ENCODE data around the gene UQCC3. TPM values are rescaled to one million over a fixed set of nuclear protein-coding genes. Genes with fewer than 3 reads are reported as not detected.
A peak's percentile ranks its signal among the peaks of the same experiment; 100 is the strongest.

UQCC3 gene, protein sequence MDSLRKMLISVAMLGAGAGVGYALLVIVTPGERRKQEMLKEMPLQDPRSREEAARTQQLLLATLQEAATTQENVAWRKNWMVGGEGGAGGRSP
- 1 to 10 TPM; 6.1 to 8.8 TPM for total RNA-seq

DNA sequence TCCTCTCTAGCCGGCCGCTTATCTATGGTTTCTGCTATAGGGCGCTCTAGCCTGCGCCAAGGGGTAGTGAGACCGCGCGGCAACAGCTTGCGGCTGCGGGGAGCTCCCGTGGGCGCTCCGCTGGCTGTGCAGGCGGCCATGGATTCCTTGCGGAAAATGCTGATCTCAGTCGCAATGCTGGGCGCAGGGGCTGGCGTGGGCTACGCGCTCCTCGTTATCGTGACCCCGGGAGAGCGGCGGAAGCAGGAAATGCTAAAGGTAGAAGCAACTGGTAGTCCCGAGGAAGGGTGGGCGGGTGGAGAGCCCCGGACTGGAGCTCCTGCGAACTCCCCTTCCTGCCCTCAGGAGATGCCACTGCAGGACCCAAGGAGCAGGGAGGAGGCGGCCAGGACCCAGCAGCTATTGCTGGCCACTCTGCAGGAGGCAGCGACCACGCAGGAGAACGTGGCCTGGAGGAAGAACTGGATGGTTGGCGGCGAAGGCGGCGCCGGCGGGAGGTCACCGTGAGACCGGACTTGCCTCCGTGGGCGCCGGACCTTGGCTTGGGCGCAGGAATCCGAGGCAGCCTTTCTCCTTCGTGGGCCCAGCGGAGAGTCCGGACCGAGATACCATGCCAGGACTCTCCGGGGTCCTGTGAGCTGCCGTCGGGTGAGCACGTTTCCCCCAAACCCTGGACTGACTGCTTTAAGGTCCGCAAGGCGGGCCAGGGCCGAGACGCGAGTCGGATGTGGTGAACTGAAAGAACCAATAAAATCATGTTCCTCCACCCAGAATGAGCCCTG is at the start of gene UQCC3, which contains the start of gene LBHD1:
TSS of gene UQCC3 (plus strand) at position 66 of the 782 bp plus-strand sequence. CDS start at position 139, 73 bp downstream.
TSS of gene LBHD1 (minus strand) at position 660 of the 782 bp plus-strand sequence. CDS start 2,236 bp downstream, outside the sequence.
- ATAC-seq (peak; percentile 92 to 94), DNase-seq (ENCODE audit: low spot score) (peak; percentile 84)
- Mint-ChIP-seq H3K9me3 (no peaks in the 10 kb centered on the region), H3K36me3 (peaks cover 13% of the 10 kb centered on the region), H3K4me1 (ENCODE audit: low read depth in 2 of 2) (peaks cover 25 to 31% of the 10 kb centered on the region in 2 donors), H3K4me3 (peak within 1 kb of the TSS; percentile 94), H3K27me3 (no peaks in the 10 kb centered on the region), H3K27ac (peak within 1 kb of the TSS; percentile 91 to 96)

DNA sequence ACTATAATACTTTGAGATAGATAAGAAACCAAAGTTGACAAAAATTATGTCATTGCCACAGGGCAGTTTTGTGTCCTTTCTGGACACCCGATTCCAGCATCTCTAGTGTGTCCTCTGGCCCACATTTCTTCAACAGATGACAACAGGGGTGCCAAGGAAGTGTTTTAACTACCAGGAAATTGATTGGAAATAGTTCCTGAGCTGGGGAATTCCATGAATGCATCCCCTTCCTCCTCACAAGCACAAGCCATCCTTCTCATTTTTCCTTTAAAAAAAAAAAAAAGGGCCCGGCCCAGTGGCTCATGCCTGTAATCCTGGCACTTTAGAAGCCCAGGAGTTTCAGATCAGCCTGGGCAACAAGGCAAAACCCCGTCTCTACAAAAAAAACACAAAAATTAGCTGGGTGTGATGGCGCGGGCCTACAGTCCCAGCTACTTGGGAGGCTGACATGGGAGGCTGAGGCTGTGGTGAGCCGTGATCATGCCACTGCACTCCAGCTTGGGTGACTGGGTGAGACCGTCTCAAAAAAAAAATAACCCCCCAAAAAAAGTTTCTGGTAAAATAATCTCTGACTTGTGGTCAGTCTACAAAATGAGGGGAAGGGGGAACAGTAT is 48.9 kb upstream of the UQCC3 start:
- DNase-seq (ENCODE audit: low spot score) (no peak), ATAC-seq (no peak)
- Mint-ChIP-seq H3K36me3 (peaks cover 18% of the 10 kb centered on the region), H3K4me1 (ENCODE audit: low read depth in 2 of 2) (peaks cover 17 to 20% of the 10 kb centered on the region in 2 donors), H3K4me3 (peak overlapping the region; percentile 100), H3K27ac (peak overlapping the region; percentile 96 to 99), H3K9me3 (no peaks in the 10 kb centered on the region), H3K27me3 (no peaks in the 10 kb centered on the region)

DNA sequence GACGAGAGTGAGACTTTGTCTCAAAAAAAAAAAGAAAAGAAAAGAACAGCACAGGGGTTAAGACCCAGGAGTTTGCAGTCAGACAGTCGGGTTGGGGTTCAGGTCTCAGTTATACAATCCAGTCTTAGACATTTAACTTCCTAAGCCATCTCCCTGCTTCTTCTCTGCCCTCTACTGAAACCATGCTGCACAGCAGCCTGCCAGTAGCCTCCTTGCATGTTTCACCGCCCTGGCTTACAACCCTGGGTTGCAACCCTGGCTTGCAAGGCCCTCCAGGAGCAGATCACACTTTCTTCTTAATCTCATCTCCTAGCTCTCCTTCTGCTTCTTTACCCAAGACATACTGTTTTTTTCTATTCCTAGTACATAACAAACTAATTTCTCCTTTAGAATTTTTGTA is 43.8 kb upstream of the UQCC3 start:
- ATAC-seq (no peak), DNase-seq (ENCODE audit: low spot score) (no peak)
- Mint-ChIP-seq H3K4me1 (ENCODE audit: low read depth in 2 of 2) (peaks cover 0 to 10% of the 10 kb centered on the region in 2 donors), H3K36me3 (peaks cover 30% of the 10 kb centered on the region), H3K9me3 (no peaks in the 10 kb centered on the region), H3K27ac (peak overlapping the region in 1 of 2 donors; percentile 43), H3K4me3 (no peak overlapping the region), H3K27me3 (no peaks in the 10 kb centered on the region)

DNA sequence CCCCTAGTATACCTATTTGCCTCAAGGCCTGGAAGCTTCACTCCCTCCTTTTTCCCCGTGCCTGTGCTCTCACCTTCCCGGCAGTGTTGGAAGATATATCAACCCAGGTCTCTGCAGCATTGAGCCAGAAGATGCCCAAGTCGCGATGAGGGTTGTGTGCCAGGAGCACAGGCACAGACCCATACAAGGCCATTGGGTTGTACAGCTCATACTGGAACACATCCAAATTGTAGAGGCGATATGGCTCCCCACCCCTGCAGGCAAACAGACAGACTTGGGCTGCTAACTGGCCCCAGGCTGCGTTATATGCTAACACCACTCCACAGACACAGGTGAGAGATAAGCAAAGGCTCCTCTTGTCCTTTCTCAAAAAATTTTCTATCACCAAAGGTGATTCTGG is 39.0 kb upstream of the UQCC3 start:
- DNase-seq (ENCODE audit: low spot score) (no peak), ATAC-seq (no peak)
- Mint-ChIP-seq H3K27me3 (no peaks in the 10 kb centered on the region), H3K9me3 (no peaks in the 10 kb centered on the region), H3K4me1 (ENCODE audit: low read depth in 2 of 2) (peaks cover 9 to 17% of the 10 kb centered on the region in 2 donors), H3K36me3 (peaks cover 38% of the 10 kb centered on the region), H3K27ac (peak overlapping the region in 1 of 2 donors; percentile 80), H3K4me3 (no peak overlapping the region)

DNA sequence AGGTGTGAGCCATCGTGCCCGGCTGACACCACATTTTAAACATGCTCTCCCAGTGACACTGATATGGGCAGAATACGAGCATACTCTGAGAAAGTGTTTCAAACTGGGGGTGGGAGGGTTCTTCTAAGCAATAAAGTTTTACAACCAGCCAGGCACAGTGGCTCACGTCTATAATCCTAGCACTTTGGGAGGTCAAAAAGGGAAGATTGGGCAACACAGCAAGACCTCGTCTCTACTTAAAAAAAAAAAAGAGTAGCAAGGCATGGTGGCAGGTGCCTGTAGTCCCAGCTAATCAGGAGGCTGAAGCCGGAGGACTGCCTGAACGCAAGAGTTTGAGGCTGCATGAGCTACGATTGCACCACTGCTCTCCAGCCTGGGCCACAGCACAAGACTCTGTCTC is 27.3 kb upstream of the UQCC3 start:
- H3K36me3 Mint-ChIP-seq, result peaks cover 6% of the 10 kb centered on the region
- peak overlapping the region; percentile 25 for H3K4me3 Mint-ChIP-seq
- peaks cover 22 to 27% of the 10 kb centered on the region in 2 donors for H3K4me1 Mint-ChIP-seq (ENCODE audit: low read depth in 2 of 2)

DNA sequence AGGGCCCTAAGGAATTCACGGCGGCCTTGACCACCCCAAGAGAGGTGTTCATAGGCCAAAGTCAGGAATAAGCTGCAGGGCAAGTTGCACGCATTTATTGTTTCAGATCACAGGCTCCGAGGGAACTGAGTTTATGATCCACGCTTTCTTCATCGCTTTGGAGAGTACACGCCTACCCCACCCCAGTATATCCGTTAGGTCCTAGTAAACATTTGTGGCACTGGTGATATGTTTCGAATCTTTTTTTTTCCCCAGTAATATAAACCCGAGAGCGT is 25.9 kb upstream of the UQCC3 start:
- DNase-seq (ENCODE audit: low spot score) (no peak), ATAC-seq (no peak)
- Mint-ChIP-seq H3K27ac (peak overlapping the region; percentile 88 to 97), H3K27me3 (no peaks in the 10 kb centered on the region), H3K9me3 (no peaks in the 10 kb centered on the region), H3K4me3 (peak overlapping the region; percentile 97), H3K4me1 (ENCODE audit: low read depth in 2 of 2) (peaks cover 15 to 22% of the 10 kb centered on the region in 2 donors), H3K36me3 (no peaks in the 10 kb centered on the region)

More for the DNA sequence above, 27.3 kb upstream of the UQCC3 start:
- no peak for ATAC-seq
- DNase-seq (ENCODE audit: low spot score), result no peak
- Mint-ChIP-seq H3K27ac (peak overlapping the region; percentile 88 to 97), H3K27me3 (no peaks in the 10 kb centered on the region), H3K9me3 (no peaks in the 10 kb centered on the region)

DNA sequence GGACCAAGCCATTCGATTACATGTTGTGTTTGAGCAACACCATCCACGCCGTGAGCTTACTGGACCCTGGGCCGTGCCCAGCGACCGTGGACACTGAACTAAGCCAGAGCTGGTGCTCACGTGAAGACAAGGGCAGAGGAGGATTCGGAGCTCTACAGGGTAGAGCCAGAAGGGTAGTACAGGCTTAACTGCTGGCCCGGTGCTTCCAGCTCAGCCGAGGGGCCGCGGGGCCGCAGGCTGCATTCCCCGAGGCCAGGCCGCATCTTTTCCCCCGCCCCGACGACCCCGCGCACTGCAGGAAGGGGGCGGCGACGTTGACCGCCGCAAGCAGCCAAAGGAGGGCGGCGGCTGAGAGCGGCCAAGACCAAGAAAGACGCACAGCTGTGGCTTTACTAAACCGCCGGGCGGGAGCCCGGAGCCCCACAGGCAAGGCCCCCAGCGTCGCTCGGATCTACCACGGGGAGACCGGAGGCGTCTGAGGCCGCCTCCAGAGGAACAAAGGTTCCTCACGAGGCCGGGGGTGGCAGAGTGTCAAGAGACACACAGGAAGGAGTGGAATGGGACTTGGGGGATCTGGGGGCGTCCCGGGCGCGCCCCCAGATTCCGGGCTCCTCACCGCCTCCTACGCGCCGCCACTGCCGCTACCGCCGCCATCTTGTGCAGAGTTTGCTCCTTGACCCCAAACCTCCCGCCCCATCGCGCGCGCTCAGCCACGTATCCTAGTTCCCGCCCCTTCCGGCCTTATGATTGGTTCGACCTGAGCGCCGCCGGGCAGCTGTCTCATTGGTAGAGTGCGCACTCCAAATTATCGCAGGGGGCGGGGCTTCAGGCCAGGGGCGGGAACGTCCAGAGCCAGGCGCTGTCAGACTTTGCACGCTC is 25.3 kb upstream of the UQCC3 start, which contains the start of gene GANAB:
TSS of gene GANAB (minus strand) at position 668 of the 879 bp plus-strand sequence. CDS start at position 654, 14 bp downstream.
- peak; percentile 99 for DNase-seq (ENCODE audit: low spot score)
- H3K27me3 Mint-ChIP-seq, result no peaks in the 10 kb centered on the region
- H3K27ac Mint-ChIP-seq, result peak within 1 kb of the TSS; percentile 88 to 97
- peaks cover 11 to 20% of the 10 kb centered on the region in 2 donors for H3K4me1 Mint-ChIP-seq (ENCODE audit: low read depth in 2 of 2)
- no peaks in the 10 kb centered on the region for H3K36me3 Mint-ChIP-seq
- H3K9me3 Mint-ChIP-seq, result no peaks in the 10 kb centered on the region
- H3K4me3 Mint-ChIP-seq, result peak within 1 kb of the TSS; percentile 97
- ATAC-seq, result peak; percentile 99

DNA sequence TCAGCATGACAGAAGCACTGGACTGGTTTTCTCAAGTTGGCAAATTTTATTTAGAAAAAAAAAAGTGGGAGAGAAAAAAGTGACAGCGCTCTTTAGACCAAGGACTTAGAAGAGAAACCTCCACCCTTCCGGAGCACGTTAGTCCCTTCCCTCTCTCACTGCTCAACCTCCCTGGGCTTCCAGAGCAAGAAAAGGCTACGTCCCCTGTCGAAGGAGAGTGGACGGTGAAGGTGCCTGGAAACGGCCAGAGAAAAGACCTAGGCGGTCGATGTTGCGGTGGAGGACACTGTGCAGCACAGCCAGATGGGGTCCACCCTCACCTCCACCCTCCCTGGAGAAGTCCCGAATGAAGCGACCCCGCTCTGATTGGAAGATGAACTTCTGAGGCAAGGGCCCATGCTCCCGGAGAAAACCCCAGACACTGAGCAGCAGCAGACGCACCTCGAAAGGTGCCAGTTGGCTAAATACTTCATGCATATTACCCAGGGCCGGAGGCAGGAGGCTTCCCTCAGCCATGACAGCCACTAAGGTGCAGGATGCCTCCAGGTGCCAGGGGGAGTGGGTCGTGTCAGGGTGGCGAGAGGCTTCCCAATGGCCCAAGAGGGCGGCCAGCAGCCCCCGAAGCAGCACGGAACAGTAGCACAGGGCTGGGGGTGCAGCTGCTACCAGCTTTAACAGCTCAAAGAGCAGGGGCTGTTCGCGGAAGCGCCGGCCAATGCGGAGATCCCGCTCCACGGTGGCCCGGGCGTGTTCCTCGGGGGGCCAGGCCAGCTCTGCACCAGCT is 24.5 kb upstream of the UQCC3 start:
- DNase-seq (ENCODE audit: low spot score) (no peak), ATAC-seq (no peak)
- Mint-ChIP-seq H3K27ac (peak overlapping the region; percentile 88 to 97), H3K9me3 (no peaks in the 10 kb centered on the region), H3K27me3 (no peaks in the 10 kb centered on the region), H3K36me3 (no peaks in the 10 kb centered on the region), H3K4me1 (ENCODE audit: low read depth in 2 of 2) (peaks cover 15 to 22% of the 10 kb centered on the region in 2 donors), H3K4me3 (peak overlapping the region; percentile 97)

DNA sequence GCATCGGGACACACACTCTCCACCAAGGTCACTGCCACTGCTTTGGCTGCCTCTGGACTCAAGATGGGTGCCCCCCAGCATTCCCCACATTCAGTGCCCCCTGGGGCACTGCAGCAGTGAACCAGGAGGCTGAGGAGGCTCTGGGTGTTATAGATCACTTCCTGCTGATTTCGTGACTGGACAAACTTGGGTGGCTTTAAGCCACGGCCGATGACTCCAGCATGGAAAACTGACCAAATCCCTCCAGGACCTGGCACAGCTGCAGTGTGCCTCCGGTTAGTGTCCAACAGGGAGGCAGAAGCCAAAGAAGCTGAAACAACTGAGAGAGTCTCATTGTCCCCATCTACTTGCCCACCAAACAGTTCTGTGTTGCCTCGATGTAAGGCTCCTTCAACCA is 23.9 kb upstream of the UQCC3 start:
- Mint-ChIP-seq H3K4me1 (ENCODE audit: low read depth in 2 of 2) (peaks cover 21 to 27% of the 10 kb centered on the region in 2 donors), H3K27ac (no peak overlapping the region), H3K9me3 (no peaks in the 10 kb centered on the region), H3K27me3 (no peaks in the 10 kb centered on the region), H3K36me3 (peaks cover 5% of the 10 kb centered on the region), H3K4me3 (no peak overlapping the region)
- ATAC-seq (no peak), DNase-seq (ENCODE audit: low spot score) (no peak)

DNA sequence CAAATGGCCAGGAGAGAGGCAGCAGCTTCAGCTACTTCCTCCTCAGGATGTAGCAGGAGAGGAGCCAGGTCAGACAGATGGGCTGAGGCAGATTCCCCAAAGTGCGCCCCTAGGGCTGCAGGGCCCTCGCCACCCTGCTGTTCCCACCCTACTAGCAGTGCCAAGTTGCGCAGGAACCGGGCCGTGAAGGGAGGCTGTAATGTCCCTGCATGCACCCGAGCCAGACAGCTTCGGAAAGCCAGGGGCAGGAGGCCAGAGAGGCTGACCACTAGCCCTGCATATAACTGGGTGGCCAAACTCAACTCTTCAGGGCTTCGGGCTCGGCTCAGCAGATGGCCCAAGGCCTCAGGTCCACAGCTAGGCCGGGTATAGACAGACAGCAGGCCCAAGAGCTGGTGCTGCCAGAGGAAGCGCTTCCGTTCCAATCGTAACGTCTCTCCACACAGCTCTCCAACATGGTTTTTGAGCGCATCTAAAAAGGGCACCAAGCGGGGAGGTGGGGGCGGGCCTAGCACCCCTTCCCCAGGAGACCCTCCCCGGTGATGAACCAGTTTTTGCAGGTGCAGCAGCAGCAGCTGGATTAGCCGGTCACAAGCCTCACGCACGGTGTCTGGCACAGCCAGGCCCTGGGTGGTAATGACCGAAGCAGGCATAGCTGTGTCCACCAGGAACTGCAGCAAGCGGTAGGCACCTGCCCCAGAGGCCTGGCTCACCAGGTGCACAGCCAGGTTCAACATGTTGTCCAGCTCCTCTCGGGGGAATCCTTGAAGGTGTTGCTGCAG is 23.1 kb upstream of the UQCC3 start:
- Mint-ChIP-seq H3K4me3 (no peak overlapping the region), H3K27me3 (no peaks in the 10 kb centered on the region), H3K4me1 (ENCODE audit: low read depth in 2 of 2) (peaks cover 25 to 30% of the 10 kb centered on the region in 2 donors), H3K9me3 (no peaks in the 10 kb centered on the region), H3K27ac (no peak overlapping the region), H3K36me3 (peaks cover 5% of the 10 kb centered on the region)
- no peak for DNase-seq (ENCODE audit: low spot score)
- ATAC-seq, result no peak

DNA sequence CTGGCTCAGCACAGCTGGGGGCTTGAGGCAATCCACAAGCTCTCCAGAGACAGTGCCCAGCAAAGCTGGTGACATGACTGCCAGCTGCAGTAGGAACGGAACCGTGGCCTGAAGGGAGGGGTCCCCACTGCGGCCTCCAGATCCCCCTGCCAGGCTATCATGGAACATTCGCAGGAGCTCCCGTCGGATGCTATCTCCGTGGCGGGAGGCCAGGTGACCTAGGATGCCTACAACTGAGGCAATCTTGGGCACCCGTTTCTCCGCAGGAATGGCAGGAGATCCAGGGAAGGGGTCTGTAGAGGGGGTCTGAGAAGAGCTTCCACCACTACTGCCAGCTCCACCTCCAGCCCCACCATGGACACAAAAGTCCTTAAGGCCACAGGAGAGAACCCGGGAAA is 22.5 kb upstream of the UQCC3 start:
- H3K27ac Mint-ChIP-seq, result no peak overlapping the region

DNA sequence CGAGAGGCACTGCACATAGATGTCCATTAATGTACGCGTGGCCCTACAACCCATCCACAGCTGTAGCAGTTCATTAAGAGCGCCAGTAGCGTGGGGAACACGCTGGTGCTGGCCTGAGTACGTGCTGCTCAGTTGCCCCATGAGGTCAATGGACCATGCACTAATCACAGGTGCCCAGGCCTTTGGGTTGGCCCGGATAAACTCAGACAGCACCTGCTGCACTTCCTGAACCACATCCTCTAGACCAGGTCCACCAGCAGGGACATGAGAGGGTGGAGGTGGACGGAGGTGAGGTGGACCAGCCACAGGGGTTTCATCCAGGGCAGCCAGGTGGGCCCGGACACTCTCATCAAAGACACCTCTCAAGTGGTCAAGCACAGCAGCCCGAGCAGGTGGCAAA is 22.0 kb upstream of the UQCC3 start:
- DNase-seq (ENCODE audit: low spot score) (no peak), ATAC-seq (no peak)
- Mint-ChIP-seq H3K9me3 (no peaks in the 10 kb centered on the region), H3K27ac (no peak overlapping the region), H3K4me3 (no peak overlapping the region), H3K36me3 (peaks cover 5% of the 10 kb centered on the region), H3K4me1 (ENCODE audit: low read depth in 2 of 2) (peaks cover 30 to 36% of the 10 kb centered on the region in 2 donors), H3K27me3 (no peaks in the 10 kb centered on the region)

More for the DNA sequence above, 22.5 kb upstream of the UQCC3 start:
- no peak overlapping the region for H3K4me3 Mint-ChIP-seq
- DNase-seq (ENCODE audit: low spot score), result no peak
- H3K4me1 Mint-ChIP-seq (ENCODE audit: low read depth in 2 of 2), result peaks cover 30 to 33% of the 10 kb centered on the region in 2 donors
- no peaks in the 10 kb centered on the region for H3K27me3 Mint-ChIP-seq
- ATAC-seq, result no peak
- peaks cover 5% of the 10 kb centered on the region for H3K36me3 Mint-ChIP-seq
- no peaks in the 10 kb centered on the region for H3K9me3 Mint-ChIP-seq
